GM11168 (cell line): ENCODE data around the gene RANGRF.

Experiments used
- in situ Hi-C: fragments of 300-500 bp; cut with MboI; formaldehyde crosslinking; loops from one replicate; pipeline ENCODE4 v1.12.0; 2022; ENCODE audit warnings: low sequenced_read_pairs; ENCODE audit not compliant: unreplicated experiment

The RANGRF gene

GRCh38 chr17:8312251-8312650, 23.8 kb downstream of the RANGRF start:
- in situ Hi-C loops, result no loop called here

DNA sequence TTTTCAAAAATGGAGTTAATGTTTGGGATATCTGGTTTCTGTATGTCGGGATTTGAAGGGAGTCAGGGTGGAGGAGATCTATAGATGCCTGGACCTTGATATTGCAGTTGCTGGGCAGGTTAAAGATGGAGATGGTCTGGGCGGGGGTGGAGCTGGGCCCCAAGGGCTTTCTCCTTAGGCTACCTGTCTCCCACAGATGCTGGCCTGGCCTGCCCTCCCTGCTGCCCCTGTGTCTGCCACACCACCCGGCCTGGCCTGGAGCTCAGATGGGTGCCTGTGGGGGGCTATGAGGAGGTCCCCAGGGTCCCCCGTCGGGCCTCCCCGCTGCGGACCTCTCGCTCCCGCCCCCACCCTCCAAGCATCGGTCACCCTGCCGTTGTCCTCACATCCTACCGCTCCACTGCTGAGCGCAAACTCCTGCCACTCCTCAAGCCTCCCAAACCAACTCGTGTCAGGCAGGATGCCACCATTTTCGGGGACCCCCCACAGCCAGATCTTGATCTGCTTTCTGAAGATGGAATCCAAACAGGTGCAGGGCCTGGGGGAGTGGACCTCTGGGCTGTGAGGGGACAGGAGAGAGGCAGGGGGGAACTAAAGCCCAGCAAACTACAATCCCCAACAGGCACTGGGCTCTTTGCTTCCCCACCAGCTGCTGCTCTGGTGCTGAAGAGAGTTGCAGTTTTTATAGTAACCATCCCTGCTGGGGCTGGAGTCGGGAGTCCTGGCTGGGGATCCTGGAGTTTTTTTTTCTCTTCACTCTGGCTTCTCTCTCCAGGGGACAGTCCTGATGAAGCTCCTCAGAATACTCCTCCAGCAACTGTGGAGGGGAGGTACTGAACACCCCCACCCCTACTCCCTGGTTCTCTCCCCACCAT, 24.5 kb downstream of the RANGRF start:
- in situ Hi-C loops, result no loop called here

GRCh38 chr17:8314797-8315763, 26.6 kb downstream of the RANGRF start:
- in situ Hi-C loops, result no loop called here

- in situ Hi-C loops, result no loop called here
Measured at GRCh38 chr17:8315764-8316217, 27.3 kb downstream of the RANGRF start.

DNA sequence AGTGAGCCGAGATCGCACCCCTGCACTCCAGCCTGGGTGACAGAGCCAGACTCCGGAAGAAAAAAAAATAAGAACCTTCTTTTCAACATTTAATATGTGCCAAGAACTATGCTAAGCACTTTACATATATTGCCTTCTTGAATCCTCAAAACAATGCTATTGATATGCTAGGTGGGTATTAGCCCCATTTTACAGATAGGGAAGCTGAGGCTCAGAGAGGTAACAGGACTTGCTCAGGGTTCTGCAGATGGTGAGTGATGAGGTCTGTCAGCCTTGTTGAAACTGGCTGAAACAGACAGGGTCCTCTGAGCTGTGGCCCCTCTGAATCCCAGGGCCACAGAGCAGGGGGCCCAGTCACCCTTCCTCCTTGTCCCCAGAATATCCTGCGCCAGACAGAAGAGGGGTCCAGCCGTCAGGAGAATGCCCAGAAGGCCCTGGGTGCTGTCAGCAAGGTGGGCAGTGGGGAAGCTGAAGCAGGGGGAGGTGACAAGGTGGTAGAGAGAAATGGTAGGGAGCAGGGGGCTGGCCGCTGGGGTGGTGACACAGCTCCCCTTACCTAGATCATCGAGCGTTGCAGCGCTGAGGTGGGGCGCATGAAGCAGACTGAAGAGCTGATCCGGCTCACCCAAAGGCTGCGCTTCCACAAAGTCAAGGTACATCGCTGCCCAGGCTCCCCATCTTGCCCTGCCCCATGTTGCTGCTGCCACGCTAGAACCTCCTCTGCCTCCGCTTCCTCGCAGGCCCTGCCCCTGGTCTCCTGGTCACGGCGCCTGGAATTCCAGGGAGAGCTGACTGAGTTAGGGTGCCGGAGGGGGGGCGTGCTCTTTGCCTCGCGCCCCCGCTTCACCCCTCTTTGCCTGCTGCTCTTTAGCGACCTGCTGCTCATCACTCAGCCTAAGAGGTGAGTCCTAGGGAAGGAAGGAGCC, 29.8 kb downstream of the RANGRF start:
- in situ Hi-C loops, result no loop called here

GRCh38 chr17:8320262-8320661, 31.8 kb downstream of the RANGRF start:
- in situ Hi-C loops, result no loop called here

DNA sequence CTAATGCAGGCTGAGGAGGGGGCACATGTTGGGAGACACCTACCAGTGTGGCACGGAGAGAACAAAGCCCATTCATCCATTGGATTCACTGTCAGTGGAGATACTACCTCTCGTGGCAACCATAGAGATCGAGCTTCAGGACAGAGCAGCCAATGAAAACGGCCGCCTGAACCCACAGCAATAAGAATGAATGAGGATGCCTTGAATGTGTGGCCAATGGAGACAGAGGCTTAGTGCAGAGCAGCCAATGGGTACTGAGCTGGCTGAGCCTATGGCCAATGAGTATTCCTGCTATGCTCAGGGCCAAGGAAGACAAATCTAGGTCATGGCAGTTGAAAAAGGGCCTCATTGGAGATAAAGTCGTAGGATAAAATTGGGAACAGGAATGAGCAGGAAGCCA, 32.5 kb downstream of the RANGRF start:
- in situ Hi-C loops, result no loop called here

GRCh38 chr17:8322061-8322460, 33.6 kb downstream of the RANGRF start:
- in situ Hi-C loops, result no loop called here

DNA sequence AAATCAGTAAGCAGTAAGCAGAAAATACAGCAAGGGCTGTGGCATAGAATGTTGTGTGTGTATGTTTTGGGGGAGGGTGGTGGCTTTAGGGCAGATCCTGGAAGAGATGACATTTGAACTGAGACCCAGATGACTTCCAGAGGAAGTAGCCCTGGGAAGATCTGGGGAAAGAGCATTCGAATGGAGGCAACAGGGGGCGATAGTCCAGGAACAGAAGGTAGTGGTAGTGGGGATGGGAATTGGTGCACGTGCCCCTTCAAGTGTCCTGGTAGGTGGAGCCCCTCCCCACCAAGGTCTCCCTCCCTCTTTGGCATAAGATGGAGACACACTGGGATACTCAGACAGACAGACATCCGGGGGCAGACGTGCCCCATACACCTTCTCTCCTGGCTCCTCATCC, 35.7 kb downstream of the RANGRF start:
- in situ Hi-C loops, result no loop called here

DNA sequence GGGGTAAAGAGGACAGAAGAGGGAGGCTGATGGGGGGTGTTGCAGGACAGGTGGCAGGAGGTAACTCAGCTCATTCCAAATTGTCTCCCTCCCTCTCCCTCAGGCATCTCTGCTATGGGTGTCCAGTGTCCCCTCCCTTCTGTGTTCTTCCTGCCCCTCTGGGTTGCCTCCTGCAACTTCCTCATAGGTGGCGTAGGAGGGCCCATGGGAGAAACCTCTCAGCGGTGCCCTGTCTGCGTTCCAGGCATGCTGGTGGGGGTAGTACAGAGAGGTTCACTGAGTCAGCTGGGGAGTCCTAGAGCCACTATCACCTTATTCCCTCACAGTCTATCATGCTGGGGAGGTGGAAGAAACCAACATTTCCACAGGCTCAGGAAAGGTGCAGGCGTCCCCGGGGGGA, 36.5 kb downstream of the RANGRF start:
- in situ Hi-C loops, result no loop called here

GRCh38 chr17:8326511-8327302, 38.2 kb downstream of the RANGRF start:
- in situ Hi-C loops, result no loop called here

DNA sequence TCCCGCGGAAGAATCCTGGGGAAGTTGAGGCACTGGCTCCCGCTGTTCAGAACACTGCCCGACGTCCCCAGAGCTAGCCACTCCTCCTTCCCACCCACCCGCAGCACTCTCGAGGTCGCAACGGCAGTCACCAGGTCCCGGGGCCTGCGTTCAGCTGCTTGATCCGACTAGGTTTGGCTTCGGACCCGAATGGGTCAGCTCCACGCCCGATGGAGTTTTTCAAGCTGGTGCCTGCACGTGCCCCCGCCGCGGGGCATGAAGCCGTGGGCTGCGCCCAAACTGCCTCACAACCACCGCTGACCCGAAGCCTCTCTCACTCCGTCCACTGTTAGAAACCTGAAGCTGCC, 38.8 kb downstream of the RANGRF start:
- in situ Hi-C loops, result no loop called here

DNA sequence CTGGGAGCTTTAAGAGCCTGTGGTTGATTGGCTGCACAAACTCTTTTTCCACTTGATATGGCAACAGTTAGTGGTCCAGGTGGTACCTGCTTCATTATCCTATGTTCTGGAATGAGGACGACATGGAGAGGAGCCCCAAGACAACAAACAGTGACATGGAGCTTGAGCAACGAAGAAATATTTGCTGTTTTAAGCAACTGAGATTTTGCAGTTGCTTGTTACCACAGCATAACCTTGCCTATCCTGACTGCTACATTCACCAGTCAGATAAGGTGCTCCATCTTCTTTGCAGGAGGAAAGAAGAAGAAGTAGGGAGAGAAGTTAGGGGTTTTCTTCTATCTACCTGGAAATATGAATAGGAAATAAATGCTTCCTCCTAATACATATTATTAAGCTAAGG, 43.7 kb downstream of the RANGRF start:
- in situ Hi-C loops, result no loop called here

DNA sequence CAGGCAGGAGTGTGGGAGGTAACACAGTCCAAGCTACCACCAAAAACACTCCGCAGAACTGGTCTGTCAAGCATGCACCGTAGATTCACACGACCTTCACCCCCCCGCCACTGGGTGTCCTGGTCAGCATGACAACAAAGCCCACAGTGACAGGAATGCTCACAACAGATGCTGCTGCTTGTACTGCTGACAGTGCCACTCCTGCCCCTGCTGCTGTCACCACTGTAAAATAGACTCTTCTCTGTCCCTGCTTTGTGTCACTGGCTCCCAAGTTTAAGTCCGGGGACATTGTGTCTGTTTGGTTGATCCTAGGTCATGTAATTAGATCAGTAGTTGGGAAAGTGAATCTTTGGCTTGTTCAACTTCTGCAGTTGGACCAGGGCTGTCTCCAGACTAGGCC, 44.2 kb downstream of the RANGRF start:
- in situ Hi-C loops, result no loop called here

- in situ Hi-C loops, result no loop called here
Measured at GRCh38 chr17:8333281-8333680, 44.8 kb downstream of the RANGRF start.

GRCh38 chr17:8337802-8338752, 49.6 kb downstream of the RANGRF start:
- in situ Hi-C loops, result no loop called here

GRCh38 chr17:8338753-8339140, 50.3 kb downstream of the RANGRF start:
- in situ Hi-C loops, result no loop called here

DNA sequence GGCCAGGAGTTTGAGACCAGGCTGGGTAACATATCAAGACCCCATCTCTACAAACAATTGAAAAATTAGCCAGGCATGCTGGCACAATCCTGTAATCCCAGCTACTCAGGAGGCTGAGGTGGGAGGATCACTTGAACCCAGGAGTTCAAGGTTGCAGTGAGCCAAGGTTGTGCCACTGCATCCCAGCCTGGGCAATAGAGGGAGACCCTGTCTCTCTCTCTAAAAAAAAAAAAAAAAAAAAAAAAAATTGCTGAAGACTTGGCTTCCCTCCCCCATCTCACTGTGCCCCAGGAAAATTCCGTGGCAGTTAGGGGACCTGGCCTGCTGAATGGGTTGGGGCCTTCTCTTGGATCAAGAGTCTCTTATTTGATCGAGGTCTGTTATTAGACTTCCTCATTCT, 51.1 kb downstream of the RANGRF start, which contains the start of gene ODF4:
Gene ODF4, plus strand, starts transcription at position 301 of the 400 bp plus-strand sequence. CDS start 212 bp downstream, outside the sequence.
- in situ Hi-C loops, result no loop called here
